GM12864 (cell line): ENCODE results near the gene LRRC38.

Experiments used
- DNase-seq: peaks from one replicate; pipeline ENCODE4 v3.0.0-alpha.2; 2011; ENCODE audit warnings: low read depth
- H3K4me3 ChIP-seq: 2 replicates; pipeline ENCODE4 v1.5.1; 2011; ENCODE audit warnings: mild to moderate bottlenecking, low read depth, low read length, control low read depth
- TF ChIP-seq, protein P1 (sequence below): IDR thresholded peaks from 2 replicates; pipeline ENCODE4 v1.5.1; 2011; ENCODE audit warnings: low read depth, mild to moderate bottlenecking, moderate library complexity, low read length, control low read depth, inconsistent platforms; ENCODE audit errors: missing control alignments

LRRC38 gene

DNA sequence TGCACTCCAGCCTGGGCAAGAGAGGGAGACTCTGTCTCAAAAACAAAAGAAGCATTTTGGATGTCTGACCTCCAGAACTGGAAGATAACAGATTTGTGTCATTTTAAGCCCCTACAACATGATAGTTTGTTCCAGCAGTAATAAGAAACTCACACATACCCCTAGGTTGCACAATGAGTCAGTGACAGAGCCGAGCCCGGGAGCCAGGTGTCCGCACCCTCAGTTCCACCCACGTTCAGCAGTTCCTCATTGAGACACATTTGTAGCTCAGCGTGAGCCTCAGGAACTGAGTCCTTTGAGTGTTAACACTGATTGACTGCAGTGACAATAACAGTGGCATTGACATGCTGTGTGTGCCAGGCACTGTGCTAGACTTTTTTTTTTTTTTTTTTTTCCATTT lies 19.8 kb downstream of the LRRC38 start:
- TF ChIP-seq, protein P1, sequence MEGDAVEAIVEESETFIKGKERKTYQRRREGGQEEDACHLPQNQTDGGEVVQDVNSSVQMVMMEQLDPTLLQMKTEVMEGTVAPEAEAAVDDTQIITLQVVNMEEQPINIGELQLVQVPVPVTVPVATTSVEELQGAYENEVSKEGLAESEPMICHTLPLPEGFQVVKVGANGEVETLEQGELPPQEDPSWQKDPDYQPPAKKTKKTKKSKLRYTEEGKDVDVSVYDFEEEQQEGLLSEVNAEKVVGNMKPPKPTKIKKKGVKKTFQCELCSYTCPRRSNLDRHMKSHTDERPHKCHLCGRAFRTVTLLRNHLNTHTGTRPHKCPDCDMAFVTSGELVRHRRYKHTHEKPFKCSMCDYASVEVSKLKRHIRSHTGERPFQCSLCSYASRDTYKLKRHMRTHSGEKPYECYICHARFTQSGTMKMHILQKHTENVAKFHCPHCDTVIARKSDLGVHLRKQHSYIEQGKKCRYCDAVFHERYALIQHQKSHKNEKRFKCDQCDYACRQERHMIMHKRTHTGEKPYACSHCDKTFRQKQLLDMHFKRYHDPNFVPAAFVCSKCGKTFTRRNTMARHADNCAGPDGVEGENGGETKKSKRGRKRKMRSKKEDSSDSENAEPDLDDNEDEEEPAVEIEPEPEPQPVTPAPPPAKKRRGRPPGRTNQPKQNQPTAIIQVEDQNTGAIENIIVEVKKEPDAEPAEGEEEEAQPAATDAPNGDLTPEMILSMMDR = no peak
- peak; percentile 59 for DNase-seq
- H3K4me3 ChIP-seq = no peak overlapping the region

DNA sequence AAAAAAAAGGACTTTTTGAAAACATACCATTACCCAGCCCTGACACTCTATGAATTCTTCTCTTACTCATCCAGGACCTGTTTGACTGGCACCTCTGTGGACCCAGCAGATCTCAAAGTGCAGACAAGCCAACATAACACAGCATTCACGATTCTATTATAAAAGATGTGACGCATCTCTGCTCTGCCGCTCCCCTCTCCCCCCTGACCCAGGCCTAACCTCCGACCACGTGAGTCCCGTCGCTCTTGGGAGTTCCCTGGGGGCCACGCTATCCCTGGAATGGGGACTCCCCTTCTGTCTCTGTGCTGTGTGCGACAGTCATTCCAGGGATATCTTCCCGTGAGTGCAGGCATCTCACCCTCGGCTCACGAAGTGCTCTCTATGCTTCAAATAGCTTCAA lies 21.1 kb downstream of the LRRC38 start:
- TF ChIP-seq, protein P1 = no peak
- no peak for DNase-seq
- H3K4me3 ChIP-seq = no peak overlapping the region

DNA sequence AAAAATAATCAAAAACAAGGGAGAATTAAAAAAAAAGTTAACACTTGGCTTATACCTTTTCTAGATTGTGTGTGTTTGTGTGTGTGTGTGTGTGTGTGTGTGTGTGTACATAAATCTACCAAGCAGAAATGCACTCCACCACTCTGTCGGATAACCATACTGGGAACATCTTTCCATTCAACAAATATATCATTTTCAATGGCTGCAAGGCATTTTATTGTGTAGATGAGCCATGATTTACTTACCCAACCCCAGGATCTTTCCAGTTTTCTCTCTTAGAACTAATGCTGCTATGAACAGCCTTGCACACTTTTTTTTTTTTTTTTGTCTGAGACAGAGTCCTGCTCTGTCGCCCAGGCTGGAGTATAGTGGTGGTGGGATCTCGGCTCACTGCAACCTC lies 25.8 kb downstream of the LRRC38 start:
- TF ChIP-seq, protein P1 = no peak
- DNase-seq = no peak
- H3K4me3 ChIP-seq = no peak overlapping the region

DNA sequence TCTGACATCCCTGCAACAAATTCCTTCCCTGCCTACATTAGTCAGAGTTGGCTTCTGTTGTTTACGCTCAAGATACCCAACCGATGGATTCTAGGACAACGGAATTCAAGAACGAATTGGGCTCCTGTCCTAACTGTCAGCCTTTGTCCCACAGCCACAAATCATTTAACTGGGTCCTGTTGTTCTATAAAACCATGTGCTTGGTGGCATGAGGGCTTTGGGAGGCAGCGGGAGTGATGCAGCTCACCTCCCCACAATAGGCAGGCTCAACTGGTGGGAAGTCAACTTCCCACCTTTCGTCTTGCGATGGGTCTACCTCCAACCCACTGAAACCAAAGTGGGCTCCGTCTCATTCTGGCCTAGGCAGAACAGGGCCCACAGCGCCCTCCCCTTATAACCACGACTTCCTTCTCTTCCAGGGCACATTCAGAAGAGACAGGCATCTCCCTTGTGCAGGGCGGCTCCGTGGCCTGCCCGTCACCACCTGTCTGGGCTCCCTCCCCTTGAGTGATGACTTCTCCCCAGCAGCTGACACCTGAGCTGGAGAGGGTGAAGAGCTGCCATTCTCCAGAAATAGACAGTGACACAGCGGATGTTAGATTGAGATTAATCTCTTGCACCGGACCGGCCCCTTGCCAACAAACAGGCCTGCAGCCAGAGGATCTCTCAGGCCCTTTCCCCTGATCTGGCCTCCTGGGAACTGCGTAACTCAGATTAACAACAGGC lies 26.5 kb downstream of the LRRC38 start:
- TF ChIP-seq, protein P1 = no peak
- no peak overlapping the region for H3K4me3 ChIP-seq

DNA sequence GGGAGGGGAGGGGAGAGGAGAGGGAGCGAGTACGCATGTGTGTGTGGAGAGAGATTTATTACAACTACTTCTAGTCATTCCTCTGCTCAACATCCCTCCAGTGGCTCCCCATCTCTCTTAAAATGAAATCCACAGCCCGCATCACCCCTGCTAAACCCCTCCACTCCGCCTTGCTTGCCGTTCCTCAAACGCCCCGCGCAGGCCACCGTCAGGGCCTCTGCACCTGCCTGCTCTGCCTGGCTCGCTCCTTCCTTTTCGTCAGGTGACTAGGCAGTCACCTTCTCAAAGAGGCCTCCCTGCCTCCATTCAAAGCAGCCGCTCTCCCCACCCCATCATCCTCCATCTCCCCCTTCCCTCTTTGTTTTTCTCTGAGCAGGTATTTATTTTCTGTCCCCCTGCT lies 29.9 kb downstream of the LRRC38 start:
- no peak overlapping the region for H3K4me3 ChIP-seq
- no peak for DNase-seq
- TF ChIP-seq, protein P1 = no peak

More for the DNA sequence above, 26.5 kb downstream of the LRRC38 start:
- DNase-seq = no peak

DNA sequence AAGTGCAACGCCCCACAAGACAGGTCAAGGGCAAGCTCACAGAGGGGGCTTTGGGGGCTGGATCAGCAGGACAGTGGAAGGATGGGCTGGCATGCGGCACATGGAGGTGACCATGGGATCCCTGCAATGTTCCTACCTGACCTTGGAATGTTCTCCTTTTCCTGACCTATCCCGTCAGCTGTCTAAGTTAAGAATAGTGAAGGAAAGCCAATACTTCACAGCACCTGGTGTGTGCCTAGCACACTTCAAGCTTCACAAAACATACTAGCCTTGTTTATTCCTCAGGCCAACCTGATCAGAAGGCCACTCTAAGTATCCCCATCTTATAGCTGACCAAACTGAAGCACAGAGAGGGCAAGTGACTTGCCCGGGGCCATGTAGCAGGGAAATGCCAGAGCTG lies 31.2 kb downstream of the LRRC38 start:
- TF ChIP-seq, protein P1 = no peak
- no peak overlapping the region for H3K4me3 ChIP-seq
- DNase-seq = no peak
